Choroid plexus epithelial cell (primary cell): ENCODE measurements around the gene OR4X2.
A peak's percentile ranks its signal among the peaks of the same experiment; 100 is the strongest.
"Not testable (repeated sequence)": the region's sequence is repeated elsewhere in the genome, so short reads cannot be mapped to it uniquely, and the experiment has no call there.

Experiments
- DNase-seq: peaks from one replicate; pipeline ENCODE4 v3.0.0-alpha.2; 2010; ENCODE audit warnings: low read depth
- H3K4me3 ChIP-seq: 2 replicates; pipeline ENCODE4 v1.5.1; 2011; ENCODE audit warnings: low read depth, mild to moderate bottlenecking, control low read depth, low read length, moderate library complexity
- TF ChIP-seq, protein P1 (sequence below): conservative IDR thresholded peaks from 2 replicates; pipeline ENCODE4 v1.5.1; 2011; ENCODE audit warnings: low read depth, mild to moderate bottlenecking, control low read depth, inconsistent platforms, low read length, moderate library complexity

OR4X2 gene

GRCh38 chr11:48244804-48245203, at the start of gene OR4X2:
OR4X2 (plus strand) TSS chr11:48245104; CDS start chr11:48245104, 0 bp downstream.
- no peak within 1 kb of the TSS for H3K4me3 ChIP-seq
- DNase-seq, result no peak
- TF ChIP-seq, protein P1, sequence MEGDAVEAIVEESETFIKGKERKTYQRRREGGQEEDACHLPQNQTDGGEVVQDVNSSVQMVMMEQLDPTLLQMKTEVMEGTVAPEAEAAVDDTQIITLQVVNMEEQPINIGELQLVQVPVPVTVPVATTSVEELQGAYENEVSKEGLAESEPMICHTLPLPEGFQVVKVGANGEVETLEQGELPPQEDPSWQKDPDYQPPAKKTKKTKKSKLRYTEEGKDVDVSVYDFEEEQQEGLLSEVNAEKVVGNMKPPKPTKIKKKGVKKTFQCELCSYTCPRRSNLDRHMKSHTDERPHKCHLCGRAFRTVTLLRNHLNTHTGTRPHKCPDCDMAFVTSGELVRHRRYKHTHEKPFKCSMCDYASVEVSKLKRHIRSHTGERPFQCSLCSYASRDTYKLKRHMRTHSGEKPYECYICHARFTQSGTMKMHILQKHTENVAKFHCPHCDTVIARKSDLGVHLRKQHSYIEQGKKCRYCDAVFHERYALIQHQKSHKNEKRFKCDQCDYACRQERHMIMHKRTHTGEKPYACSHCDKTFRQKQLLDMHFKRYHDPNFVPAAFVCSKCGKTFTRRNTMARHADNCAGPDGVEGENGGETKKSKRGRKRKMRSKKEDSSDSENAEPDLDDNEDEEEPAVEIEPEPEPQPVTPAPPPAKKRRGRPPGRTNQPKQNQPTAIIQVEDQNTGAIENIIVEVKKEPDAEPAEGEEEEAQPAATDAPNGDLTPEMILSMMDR, result no peak

GRCh38 chr11:48207881-48208280, 37.0 kb upstream of the OR4X2 start:
- TF ChIP-seq, protein P1, result no peak
- DNase-seq, result no peak
- H3K4me3 ChIP-seq, result no peak overlapping the region

DNA sequence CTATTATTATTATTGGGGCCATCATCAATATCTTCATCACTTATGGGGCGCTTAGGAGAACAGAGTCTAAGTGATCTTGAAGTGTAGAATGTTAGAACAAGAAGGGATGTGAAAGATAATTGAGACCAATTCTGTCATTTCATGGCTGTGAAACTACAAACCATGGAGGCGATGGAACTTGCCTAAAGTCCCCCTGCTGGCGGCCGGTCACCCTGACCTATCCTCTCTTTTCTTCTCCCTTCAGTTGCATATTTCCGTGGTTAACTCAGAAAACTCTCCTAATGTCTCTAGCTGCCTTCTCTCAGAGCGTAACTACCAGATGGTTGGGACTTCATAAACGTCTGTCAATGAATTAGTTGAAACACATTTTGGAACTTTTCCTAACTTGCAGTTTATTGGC, 34.9 kb upstream of the OR4X2 start:
- TF ChIP-seq, protein P1, result peak; percentile 34
- DNase-seq, result peak; percentile 12
- no peak overlapping the region for H3K4me3 ChIP-seq

- TF ChIP-seq, protein P1, result no peak
- no peak for DNase-seq
- H3K4me3 ChIP-seq, result no peak within 1 kb of the TSS
Observed at GRCh38 chr11:48216510-48216909, 28.4 kb upstream of the OR4X2 start, which contains the start of gene OR4B1. OR4B1 (plus strand) TSS chr11:48216810; CDS start chr11:48216810, 0 bp downstream.

GRCh38 chr11:48228761-48229160, 16.1 kb upstream of the OR4X2 start:
- H3K4me3 ChIP-seq, result no peak overlapping the region
- TF ChIP-seq, protein P1, result no peak
- DNase-seq, result no peak

DNA sequence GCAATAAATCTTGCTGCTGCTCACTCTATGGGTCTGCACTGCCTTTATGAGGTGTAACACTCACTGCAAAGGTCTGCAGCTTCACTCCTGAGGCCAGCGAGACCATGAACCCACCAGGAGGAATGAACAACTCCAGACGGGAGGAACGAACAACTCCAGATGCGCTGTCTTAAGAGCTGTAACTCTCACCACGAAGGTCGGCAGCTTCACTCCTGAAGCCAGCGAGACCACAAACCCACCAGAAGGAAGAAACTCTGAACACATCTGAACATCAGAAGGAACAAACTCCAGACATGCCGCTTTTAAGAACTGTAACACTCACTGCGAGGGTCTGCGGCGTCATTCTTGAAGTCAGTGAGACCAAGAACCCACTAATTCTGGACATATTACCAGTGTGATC, 14.8 kb upstream of the OR4X2 start:
- not testable (repeated sequence) for H3K4me3 ChIP-seq, DNase-seq

GRCh38 chr11:48237727-48238126, 7.2 kb upstream of the OR4X2 start:
- DNase-seq, result no peak
- no peak overlapping the region for H3K4me3 ChIP-seq
- TF ChIP-seq, protein P1, result no peak

DNA sequence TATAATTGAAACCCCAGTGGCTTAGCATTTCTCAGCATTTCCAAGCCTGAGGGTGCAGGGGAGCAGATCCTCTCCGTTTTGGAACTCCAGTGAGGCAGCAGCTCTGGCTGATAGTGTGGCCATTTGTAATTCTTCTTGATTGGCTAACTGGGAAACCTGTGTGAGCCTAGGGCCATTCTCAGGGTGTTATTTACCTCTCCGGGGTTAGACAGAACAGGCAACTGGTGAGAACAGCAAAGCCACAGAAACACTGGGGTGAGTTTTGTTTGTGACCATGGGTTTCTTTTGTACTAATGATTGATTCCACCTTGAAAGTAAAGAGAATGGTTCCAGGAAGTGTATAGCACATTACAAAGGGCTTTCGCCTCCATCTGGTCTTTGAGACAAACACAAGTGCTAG, 2.4 kb upstream of the OR4X2 start:
- TF ChIP-seq, protein P1, result no peak
- no peak for DNase-seq
- H3K4me3 ChIP-seq, result no peak overlapping the region
